ENCODE measurements around the gene LIN37.
"Not testable (repeated sequence)": the region's sequence is repeated elsewhere in the genome, so short reads cannot be mapped to it uniquely, and the experiment has no call there.

LIN37 gene

DNA sequence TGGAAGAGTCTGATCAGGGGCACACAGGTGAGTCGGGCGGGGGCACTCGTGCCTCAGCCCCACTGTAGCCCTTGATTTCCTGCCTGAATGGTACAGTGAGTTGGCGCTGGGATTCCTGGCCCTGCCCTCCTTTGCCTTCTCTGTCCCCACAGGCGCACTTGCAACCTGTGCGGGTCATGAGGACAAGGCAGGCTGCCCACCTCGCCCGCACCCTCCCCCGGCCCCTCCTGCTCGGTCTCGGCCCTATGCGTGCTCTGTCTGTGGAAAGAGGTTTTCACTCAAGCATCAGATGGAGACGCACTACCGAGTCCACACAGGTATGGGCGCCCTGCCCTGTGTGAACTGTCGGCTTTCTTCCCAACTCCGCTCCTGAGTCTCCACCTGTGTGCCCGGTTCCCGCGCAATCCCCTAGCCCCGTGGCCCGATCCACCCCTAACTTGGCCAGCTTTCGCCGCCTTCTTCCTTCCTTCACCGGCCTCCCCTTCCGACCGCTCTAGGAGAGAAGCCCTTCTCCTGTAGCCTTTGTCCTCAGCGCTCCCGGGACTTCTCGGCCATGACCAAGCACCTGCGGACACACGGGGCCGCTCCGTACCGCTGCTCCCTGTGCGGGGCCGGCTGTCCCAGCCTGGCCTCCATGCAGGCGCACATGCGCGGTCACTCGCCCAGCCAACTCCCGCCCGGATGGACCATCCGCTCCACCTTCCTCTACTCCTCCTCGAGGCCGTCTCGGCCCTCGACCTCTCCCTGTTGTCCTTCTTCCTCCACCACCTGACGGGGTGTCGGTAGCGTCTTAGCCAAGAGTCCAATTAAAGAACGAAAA is 32.2 kb upstream of the LIN37 start:
- DNase-seq (ENCODE audit: low spot score in 2 of 2): no peak

DNA sequence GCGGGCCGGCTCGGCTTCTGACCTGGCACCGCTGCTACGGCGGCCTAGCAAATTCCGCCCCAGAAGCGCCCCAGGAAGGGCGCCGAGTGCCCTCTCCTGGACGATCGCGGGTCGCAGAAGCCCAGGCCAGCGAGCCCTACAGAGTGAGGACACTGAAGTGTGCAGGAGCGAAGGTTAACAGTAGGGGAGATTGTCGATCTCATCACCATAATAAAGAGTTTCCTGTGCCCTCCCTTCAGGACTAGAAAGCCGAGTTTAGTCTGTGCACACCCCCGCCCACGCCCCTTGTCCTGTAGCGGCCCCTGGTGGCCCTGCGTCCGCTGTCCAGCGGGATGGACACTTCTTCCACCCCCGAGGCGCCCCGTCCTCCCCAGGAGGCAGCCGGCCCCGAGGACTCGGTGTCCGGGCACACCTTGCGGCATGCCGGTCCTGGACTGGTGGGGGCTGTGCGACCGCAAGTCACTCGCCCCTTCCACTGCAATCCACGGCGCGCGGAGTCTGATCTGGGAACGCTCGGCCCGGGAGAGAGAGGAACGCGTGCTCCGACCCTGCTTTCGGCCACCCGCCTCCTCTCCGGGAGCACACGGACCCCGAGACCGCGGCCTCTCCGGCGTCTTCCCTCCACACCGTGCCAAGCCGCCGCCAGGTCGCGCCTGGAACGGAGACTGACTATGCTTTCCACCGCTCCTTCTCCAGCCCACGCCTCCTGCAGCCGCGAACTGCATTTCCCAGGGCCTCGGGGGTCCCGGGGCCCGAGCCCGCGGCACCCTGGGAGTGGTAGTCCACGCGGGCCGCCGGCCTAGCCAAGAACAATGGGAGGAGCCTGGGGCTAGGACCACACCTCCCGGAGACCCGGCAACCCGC is 31.3 kb upstream of the LIN37 start:
- in situ Hi-C loops (cut with MboI; ENCODE audit: low sequenced_read_pairs): loop anchor here (5.0 kb wide), 1 partner anchor 170 kb away; the partner anchor contains the start of gene TMEM147
- H3K36me3 ChIP-seq (replicated peaks): peaks cover 12% of the 10 kb centered on the region
- H3K4me3 ChIP-seq: peak overlapping the region; percentile 55
- no peaks in the 10 kb centered on the region for H3K9me3 ChIP-seq
- H3K27me3 ChIP-seq (ENCODE audit: low read depth): no peaks in the 10 kb centered on the region
- DNase-seq (ENCODE audit: low spot score in 2 of 2): peak; percentile 97
- H3K4me1 ChIP-seq: peaks cover 9% of the 10 kb centered on the region

More for the DNA sequence above, 32.2 kb upstream of the LIN37 start:
- Histone ChIP-seq H3K4me3 (peak overlapping the region; percentile 55), H3K27me3 (ENCODE audit: low read depth) (no peaks in the 10 kb centered on the region), H3K9me3 (no peaks in the 10 kb centered on the region), H3K36me3 (replicated peaks) (peaks cover 3% of the 10 kb centered on the region; the same call in 1 of the 2 replicates), H3K4me1 (peaks cover 9% of the 10 kb centered on the region)
- in situ Hi-C loops (cut with MboI; ENCODE audit: low sequenced_read_pairs): loop anchor here (5.0 kb wide), 1 partner anchor 169 kb away; the partner anchor contains the start of gene TMEM147

DNA sequence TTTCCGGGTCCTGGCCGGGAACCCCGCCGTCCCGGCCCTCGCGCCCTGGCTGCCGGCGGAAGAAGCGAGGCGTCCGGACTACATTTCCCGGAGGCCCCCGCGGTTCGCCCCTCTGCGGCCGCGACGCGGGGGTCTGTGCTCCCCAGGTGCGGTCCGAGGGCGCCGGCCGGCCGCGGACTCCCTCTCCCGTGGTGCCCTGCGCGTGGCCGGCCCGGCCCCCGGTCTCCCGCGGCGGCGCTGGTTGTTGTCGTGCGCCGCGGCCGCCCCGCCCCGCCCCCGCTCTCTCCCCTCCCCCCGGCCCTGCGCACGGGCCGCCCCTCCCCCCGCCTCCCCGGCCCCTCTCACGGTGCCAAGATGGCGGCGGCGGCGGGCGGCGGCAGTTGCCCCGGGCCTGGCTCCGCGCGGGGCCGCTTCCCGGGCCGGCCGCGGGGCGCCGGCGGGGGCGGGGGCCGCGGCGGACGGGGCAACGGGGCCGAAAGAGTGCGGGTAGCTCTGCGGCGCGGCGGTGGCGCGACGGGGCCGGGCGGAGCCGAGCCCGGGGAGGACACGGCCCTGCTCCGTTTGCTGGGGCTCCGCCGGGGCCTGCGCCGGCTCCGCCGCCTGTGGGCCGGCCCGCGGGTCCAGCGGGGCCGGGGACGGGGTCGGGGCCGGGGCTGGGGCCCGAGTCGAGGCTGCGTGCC is 30.6 kb upstream of the LIN37 start, which contains the start of gene KMT2B:
TSS of gene KMT2B (plus strand) at position 339 of the 680 bp plus-strand sequence. CDS start at position 355, 16 bp downstream.
- Histone ChIP-seq H3K9me3 (no peaks in the 10 kb centered on the region), H3K4me3 (peak within 1 kb of the TSS; percentile 78), H3K36me3 (replicated peaks) (peaks cover 19% of the 10 kb centered on the region), H3K27me3 (ENCODE audit: low read depth) (no peaks in the 10 kb centered on the region), H3K4me1 (peaks cover 9% of the 10 kb centered on the region)
- no peak for DNase-seq (ENCODE audit: low spot score in 2 of 2)
- in situ Hi-C loops (cut with MboI; ENCODE audit: low sequenced_read_pairs): loop anchor here (5.0 kb wide), 1 partner anchor 171 kb away; the partner anchor contains the start of gene TMEM147

DNA sequence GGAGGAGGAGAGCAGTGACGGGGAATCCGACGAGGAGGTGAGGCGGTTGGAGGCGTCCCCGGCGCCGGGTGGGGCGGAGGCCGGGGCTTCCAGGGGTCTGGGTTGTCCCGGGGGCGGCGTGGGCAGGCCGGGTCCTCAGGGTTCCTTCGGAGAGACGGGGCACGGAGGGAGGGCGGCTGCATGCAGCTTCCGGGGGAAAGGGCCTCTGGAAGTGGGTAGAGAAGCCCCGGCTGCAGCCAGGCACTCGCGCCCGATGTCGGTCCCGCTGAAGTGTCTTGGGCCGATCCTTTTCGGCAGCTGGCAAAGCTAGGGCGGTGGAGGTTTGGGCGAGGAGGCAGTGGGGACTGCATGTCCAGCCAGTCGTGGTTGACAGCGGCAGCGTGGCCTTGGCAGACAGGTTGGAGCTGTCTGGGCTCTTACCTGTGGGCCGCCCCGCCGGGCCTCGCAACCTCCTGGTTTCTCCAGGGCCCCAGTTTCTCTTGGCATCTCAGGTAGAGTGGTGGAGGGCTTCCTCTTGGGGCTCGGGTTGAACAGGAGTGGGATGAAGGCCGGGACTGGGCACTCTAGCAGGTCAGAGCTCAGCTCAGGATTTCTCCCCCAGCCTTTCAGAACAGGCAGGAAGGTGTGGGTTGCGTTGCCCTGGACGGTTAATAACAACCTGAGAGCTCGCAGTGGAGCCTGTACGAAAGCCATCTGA is 29.9 kb upstream of the LIN37 start:
- DNase-seq (ENCODE audit: low spot score in 2 of 2): no peak

DNA sequence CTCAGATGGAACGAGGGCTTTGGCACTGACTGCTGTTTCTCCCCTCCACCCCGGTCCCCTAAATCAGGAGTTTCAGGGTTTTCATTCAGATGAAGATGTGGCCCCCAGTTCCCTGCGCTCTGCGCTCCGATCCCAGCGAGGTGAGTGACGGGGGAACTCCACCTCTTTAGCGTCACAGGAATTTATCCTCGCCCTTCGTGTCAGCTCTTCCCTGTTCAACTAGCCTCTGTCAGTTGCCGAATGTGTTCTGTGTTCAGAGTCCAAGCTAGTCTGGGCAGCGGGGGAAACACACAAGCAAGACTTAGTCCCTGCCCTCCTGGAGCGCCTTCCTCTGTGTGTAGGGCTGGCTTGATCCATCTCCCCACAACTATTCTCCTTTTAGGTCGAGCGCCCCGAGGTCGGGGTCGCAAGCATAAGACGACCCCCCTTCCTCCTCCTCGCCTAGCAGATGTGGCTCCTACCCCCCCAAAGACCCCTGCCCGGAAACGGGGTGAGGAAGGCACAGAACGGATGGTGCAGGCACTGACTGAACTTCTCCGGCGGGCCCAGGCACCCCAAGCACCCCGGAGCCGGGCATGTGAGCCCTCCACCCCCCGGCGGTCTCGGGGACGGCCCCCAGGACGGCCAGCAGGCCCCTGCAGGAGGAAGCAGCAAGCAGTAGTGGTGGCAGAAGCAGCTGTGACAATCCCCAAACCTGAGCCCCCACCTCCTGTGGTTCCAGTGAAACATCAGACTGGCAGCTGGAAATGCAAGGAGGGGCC is 28.8 kb upstream of the LIN37 start:
- H3K9me3 ChIP-seq: no peaks in the 10 kb centered on the region
- peak overlapping the region; percentile 78 for H3K4me3 ChIP-seq
- H3K27me3 ChIP-seq (ENCODE audit: low read depth): no peaks in the 10 kb centered on the region
- in situ Hi-C loops (cut with MboI; ENCODE audit: low sequenced_read_pairs): loop anchor here (5.0 kb wide), 1 partner anchor 172 kb away; the partner anchor contains the start of gene TMEM147
- H3K36me3 ChIP-seq (replicated peaks): peaks cover 37% of the 10 kb centered on the region
- H3K4me1 ChIP-seq: peaks cover 9% of the 10 kb centered on the region
- DNase-seq (ENCODE audit: low spot score in 2 of 2): no peak

More for the DNA sequence above, 29.9 kb upstream of the LIN37 start:
- H3K36me3 ChIP-seq (replicated peaks): peaks cover 26% of the 10 kb centered on the region
- peak overlapping the region; percentile 78 for H3K4me3 ChIP-seq
- no peaks in the 10 kb centered on the region for H3K9me3 ChIP-seq
- H3K27me3 ChIP-seq (ENCODE audit: low read depth): no peaks in the 10 kb centered on the region
- in situ Hi-C loops (cut with MboI; ENCODE audit: low sequenced_read_pairs): loop anchor here (5.0 kb wide), 1 partner anchor 171 kb away; the partner anchor contains the start of gene TMEM147
- peaks cover 9% of the 10 kb centered on the region for H3K4me1 ChIP-seq

DNA sequence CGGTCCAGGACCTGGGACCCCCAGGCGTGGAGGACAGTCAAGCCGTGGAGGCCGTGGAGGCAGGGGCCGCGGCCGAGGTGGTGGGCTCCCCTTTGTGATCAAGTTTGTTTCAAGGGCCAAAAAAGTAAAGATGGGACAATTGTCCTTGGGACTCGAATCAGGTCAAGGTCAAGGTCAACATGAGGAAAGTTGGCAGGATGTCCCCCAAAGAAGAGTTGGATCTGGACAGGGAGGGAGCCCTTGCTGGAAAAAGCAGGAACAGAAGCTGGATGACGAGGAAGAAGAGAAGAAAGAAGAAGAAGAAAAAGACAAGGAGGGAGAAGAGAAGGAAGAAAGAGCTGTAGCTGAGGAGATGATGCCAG is 28.2 kb upstream of the LIN37 start:
- no peak for DNase-seq (ENCODE audit: low spot score in 2 of 2)
- H3K9me3 ChIP-seq: no peaks in the 10 kb centered on the region
- peaks cover 9% of the 10 kb centered on the region for H3K4me1 ChIP-seq
- in situ Hi-C loops (cut with MboI; ENCODE audit: low sequenced_read_pairs): no loop called here
- H3K27me3 ChIP-seq (ENCODE audit: low read depth): no peaks in the 10 kb centered on the region
- H3K4me3 ChIP-seq: no peak overlapping the region
- H3K36me3 ChIP-seq (replicated peaks): peaks cover 43% of the 10 kb centered on the region

DNA sequence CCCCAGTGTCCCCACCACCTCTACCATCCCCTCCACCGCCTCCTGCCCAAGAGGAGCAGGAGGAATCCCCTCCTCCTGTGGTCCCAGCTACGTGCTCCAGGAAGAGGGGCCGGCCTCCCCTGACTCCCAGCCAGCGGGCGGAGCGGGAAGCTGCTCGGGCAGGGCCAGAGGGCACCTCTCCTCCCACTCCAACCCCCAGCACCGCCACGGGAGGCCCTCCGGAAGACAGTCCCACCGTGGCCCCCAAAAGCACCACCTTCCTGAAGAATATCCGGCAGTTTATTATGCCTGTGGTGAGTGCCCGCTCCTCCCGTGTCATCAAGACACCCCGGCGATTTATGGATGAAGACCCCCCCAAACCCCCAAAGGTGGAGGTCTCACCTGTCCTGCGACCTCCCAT is 27.7 kb upstream of the LIN37 start:
- no peaks in the 10 kb centered on the region for H3K9me3 ChIP-seq
- no peak overlapping the region for H3K4me3 ChIP-seq
- H3K27me3 ChIP-seq (ENCODE audit: low read depth): no peaks in the 10 kb centered on the region
- H3K36me3 ChIP-seq (replicated peaks): peaks cover 48% of the 10 kb centered on the region
- in situ Hi-C loops (cut with MboI; ENCODE audit: low sequenced_read_pairs): no loop called here
- DNase-seq (ENCODE audit: low spot score in 2 of 2): no peak
- H3K4me1 ChIP-seq: peaks cover 7% of the 10 kb centered on the region

DNA sequence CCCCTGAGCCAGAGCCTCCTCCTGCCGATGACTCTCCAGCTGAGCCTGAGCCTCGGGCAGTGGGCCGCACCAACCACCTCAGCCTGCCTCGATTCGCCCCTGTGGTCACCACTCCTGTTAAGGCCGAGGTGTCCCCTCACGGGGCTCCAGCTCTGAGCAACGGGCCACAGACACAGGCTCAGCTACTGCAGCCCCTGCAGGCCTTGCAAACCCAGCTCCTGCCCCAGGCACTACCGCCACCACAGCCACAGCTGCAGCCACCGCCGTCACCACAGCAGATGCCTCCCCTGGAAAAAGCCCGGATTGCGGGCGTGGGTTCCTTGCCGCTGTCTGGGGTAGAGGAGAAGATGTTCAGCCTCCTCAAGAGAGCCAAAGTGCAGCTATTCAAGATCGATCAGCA is 27.0 kb upstream of the LIN37 start:
- no peak overlapping the region for H3K4me3 ChIP-seq
- no peaks in the 10 kb centered on the region for H3K9me3 ChIP-seq
- H3K4me1 ChIP-seq: peaks cover 2% of the 10 kb centered on the region; the same call in 1 of the 2 replicates
- no peak for DNase-seq (ENCODE audit: low spot score in 2 of 2)
- no peaks in the 10 kb centered on the region for H3K27me3 ChIP-seq (ENCODE audit: low read depth)
- in situ Hi-C loops (cut with MboI; ENCODE audit: low sequenced_read_pairs): no loop called here
- peaks cover 55% of the 10 kb centered on the region for H3K36me3 ChIP-seq (replicated peaks)

DNA sequence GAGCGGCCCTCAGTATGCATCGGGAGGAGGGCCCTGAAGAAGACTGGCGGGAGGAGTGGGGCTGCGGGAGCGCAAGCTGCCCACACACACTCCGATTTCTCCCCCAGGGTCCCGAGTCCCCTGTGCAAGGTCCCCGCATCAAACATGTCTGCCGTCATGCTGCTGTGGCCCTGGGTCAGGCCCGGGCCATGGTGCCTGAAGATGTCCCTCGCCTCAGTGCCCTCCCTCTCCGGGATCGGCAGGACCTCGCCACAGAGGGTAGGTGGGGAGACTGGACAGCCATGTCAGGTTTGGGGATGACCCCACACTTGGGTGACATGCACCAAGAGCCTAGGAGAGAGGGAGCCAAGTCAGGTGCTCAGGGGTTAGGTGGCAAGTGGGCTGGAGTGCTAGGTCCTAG is 25.9 kb upstream of the LIN37 start:
- Histone ChIP-seq H3K27me3 (ENCODE audit: low read depth) (no peaks in the 10 kb centered on the region), H3K9me3 (no peaks in the 10 kb centered on the region), H3K36me3 (replicated peaks) (peaks cover 66% of the 10 kb centered on the region), H3K4me1 (no peaks in the 10 kb centered on the region), H3K4me3 (no peak overlapping the region)
- in situ Hi-C loops (cut with MboI; ENCODE audit: low sequenced_read_pairs): no loop called here
- DNase-seq (ENCODE audit: low spot score in 2 of 2): no peak

DNA sequence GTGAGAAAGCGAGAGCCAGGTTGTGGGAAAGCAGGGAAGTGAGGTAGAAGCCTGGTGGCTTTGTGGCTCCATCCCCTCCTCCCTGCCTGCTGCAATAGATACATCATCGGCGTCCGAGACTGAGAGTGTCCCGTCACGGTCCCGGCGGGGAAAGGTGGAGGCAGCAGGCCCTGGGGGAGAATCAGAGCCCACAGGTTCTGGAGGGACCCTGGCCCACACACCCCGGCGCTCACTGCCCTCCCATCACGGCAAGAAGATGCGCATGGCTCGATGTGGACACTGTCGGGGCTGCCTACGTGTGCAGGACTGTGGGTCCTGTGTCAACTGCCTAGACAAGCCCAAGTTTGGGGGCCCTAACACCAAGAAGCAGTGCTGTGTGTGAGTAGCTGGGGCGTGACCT is 25.5 kb upstream of the LIN37 start:
- DNase-seq (ENCODE audit: low spot score in 2 of 2): no peak
- H3K36me3 ChIP-seq (replicated peaks): peaks cover 70% of the 10 kb centered on the region
- in situ Hi-C loops (cut with MboI; ENCODE audit: low sequenced_read_pairs): no loop called here

DNA sequence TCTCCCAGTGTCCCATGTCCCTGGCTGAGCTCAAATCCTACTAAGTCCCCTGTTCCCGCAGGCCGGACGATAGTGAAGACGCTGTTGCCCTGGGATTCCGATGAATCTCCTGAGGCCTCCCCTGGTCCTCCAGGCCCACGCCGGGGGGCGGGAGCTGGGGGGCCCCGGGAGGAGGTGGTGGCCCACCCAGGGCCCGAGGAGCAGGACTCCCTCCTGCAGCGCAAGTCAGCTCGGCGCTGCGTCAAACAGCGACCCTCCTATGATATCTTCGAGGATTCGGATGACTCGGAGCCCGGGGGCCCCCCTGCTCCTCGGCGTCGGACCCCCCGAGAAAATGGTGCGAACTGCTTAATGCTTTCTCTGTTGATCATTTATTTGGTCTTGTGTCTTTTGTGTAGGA is 24.7 kb upstream of the LIN37 start:
- Histone ChIP-seq H3K4me3 (no peak overlapping the region), H3K36me3 (replicated peaks) (peaks cover 78% of the 10 kb centered on the region), H3K9me3 (no peaks in the 10 kb centered on the region), H3K4me1 (no peaks in the 10 kb centered on the region), H3K27me3 (ENCODE audit: low read depth) (no peaks in the 10 kb centered on the region)
- DNase-seq (ENCODE audit: low spot score in 2 of 2): no peak
- in situ Hi-C loops (cut with MboI; ENCODE audit: low sequenced_read_pairs): no loop called here

More for the DNA sequence above, 25.5 kb upstream of the LIN37 start:
- Histone ChIP-seq H3K4me3 (no peak overlapping the region), H3K9me3 (no peaks in the 10 kb centered on the region), H3K4me1 (no peaks in the 10 kb centered on the region), H3K27me3 (ENCODE audit: low read depth) (no peaks in the 10 kb centered on the region)

DNA sequence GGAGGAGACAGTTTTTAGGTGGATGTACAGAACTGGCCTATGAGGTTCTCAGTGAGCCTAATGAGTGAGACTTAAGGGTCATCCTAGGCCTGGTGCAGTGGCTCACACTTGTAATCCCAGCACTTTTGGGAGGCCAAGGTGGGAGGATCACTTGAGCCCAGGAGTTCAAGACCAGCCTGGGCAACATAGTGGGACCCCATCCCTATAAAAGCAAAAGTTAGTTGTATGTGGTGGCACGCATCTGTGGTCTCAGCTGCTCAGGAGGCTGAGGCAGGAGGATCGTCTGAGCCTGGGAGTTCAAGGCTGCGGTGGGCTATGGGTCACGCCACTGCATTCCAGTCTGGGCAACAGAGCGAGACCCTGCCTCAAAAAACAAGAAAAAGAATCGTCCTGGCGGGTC is 24.2 kb upstream of the LIN37 start:
- DNase-seq (ENCODE audit: low spot score in 2 of 2); H3K27me3 ChIP-seq (ENCODE audit: low read depth); H3K9me3 ChIP-seq; H3K4me1 ChIP-seq; H3K4me3 ChIP-seq; in situ Hi-C loops (cut with MboI; ENCODE audit: low sequenced_read_pairs): not testable (repeated sequence)
- peaks cover 83% of the 10 kb centered on the region for H3K36me3 ChIP-seq (replicated peaks)

Measured in HAP-1 (cell line).